SK-N-SH (cell line): ENCODE results near the gene SLC7A5. TPM values are rescaled to one million over a fixed set of nuclear protein-coding genes. Genes with fewer than 3 reads are reported as not detected.
A peak's percentile ranks its signal among the peaks of the same experiment; 100 is the strongest.

ENCODE experiments used
- CTCF ChIA-PET: fragments of 300-600, 350-600 bp; formaldehyde crosslinking; extraction: SDS; loops from one replicate; lab custom pipeline; 2021; lab: Yijun Ruan, JAX
- POLR2A ChIA-PET: fragments of 350-600 bp; sonication (Branson Sonifier 250); formaldehyde crosslinking; extraction: SDS; loops from one replicate; lab custom pipeline; 2020; ENCODE audit warnings: antibody characterized with exemption, inconsistent platforms; lab: Yijun Ruan, JAX
- DNase-seq: peaks from one replicate; pipeline ENCODE4 v3.0.0; 2012
- H2AFZ ChIP-seq: fragments of 200-600 bp; sonication (generic); 2 replicates; pipeline ENCODE4 v1.8.1; 2016; ENCODE audit warnings: antibody characterized with exemption, mild to moderate bottlenecking, low read depth
- H3F3A ChIP-seq: fragments of 200-600 bp; sonication (generic); replicated peaks from 2 replicates; pipeline ENCODE3; 2016; ENCODE audit warnings: antibody characterized with exemption, mild to moderate bottlenecking; ENCODE audit not compliant: insufficient read depth
- H3K27ac ChIP-seq, 2 experiments: fragments of 200-500 bp in 1 of 2; fragments of 200-600 bp in 1 of 2; sonication (Bioruptor generic) in 1 of 2; sonication (generic), shearing (Covaris generic) in 1 of 2; 2 replicates each; pipeline versions ENCODE4 v1.5.1 to v1.6.1; 2014 to 2016; ENCODE audit warnings: low read depth in 2 of 2, inconsistent platforms in 1 of 2, low read length in 1 of 2, mild to moderate bottlenecking in 1 of 2, mixed read lengths in 1 of 2
- H3K27me3 ChIP-seq: fragments of 200-600 bp; sonication (generic), shearing (Covaris generic); 2 replicates; pipeline ENCODE4 v1.6.1; 2016; ENCODE audit warnings: mixed run types; ENCODE audit not compliant: insufficient read depth
- H3K36me3 ChIP-seq, 2 experiments: fragments of 200-500 bp in 1 of 2; fragments of 200-600 bp in 1 of 2; sonication (Bioruptor generic) in 1 of 2; sonication (generic) in 1 of 2; replicated peaks in 1 of 2; 2 replicates each; pipeline versions ENCODE3 to v1.5.1; 2014 to 2016; ENCODE audit warnings: low read length in 1 of 2, mild to moderate bottlenecking in 1 of 2; ENCODE audit not compliant: insufficient read depth in 2 of 2, control insufficient read depth in 1 of 2
- H3K4me1 ChIP-seq, 2 experiments: fragments of 200-500 bp in 1 of 2; fragments of 200-600 bp in 1 of 2; sonication (Bioruptor generic) in 1 of 2; sonication (generic), shearing (Covaris generic) in 1 of 2; 2 replicates each; pipeline versions ENCODE4 v1.5.1 to v1.6.1; 2014 to 2016; ENCODE audit warnings: low read depth in 1 of 2, low read length in 1 of 2, mixed run types in 1 of 2; ENCODE audit not compliant: insufficient read depth in 2 of 2, control insufficient read depth in 1 of 2
- H3K4me2 ChIP-seq: fragments of 200-600 bp; sonication (generic), shearing (Covaris generic); 2 replicates; pipeline ENCODE4 v1.6.1; 2017; ENCODE audit warnings: mixed run types
- H3K4me3 ChIP-seq, 2 experiments: fragments of 200-500 bp in 1 of 2; fragments of 200-600 bp in 1 of 2; sonication (Bioruptor generic) in 1 of 2; sonication (generic), shearing (Covaris generic) in 1 of 2; 2 replicates each; pipeline versions ENCODE4 v1.5.1 to v1.8.1; 2014 to 2016; ENCODE audit warnings: low read depth in 2 of 2, inconsistent platforms in 1 of 2, low read length in 1 of 2, mild to moderate bottlenecking in 1 of 2, mixed read lengths in 1 of 2, moderate library complexity in 1 of 2
- H3K79me2 ChIP-seq: fragments of 200-600 bp; sonication (generic); 2 replicates; pipeline ENCODE4 v1.8.1; 2017; ENCODE audit warnings: mild to moderate bottlenecking; ENCODE audit not compliant: insufficient read depth
- H3K9ac ChIP-seq: fragments of 200-600 bp; sonication (generic); 2 replicates; pipeline ENCODE4 v1.6.1; 2017; ENCODE audit warnings: mixed run types
- H3K9me2 ChIP-seq: fragments of 200-600 bp; sonication (generic); 2 replicates; pipeline ENCODE4 v1.6.1; 2017; ENCODE audit warnings: mixed run types
- H3K9me3 ChIP-seq: fragments of 200-600 bp; sonication (generic); 2 replicates; pipeline ENCODE4 v1.6.1; 2017; ENCODE audit warnings: mixed run types, mild to moderate bottlenecking, moderate library complexity
- H4K20me1 ChIP-seq: fragments of 200-600 bp; sonication (generic); 2 replicates; pipeline ENCODE4 v1.6.1; 2017; ENCODE audit warnings: mild to moderate bottlenecking, mixed run types; ENCODE audit not compliant: insufficient read depth
- CHD2 ChIP-seq: fragments of 150-350 bp; IDR thresholded peaks from 2 replicates; pipeline ENCODE4 v1.6.1; 2018; ENCODE audit warnings: low read length; ENCODE audit not compliant: partially characterized antibody
- ELF1 ChIP-seq: IDR thresholded peaks from 2 replicates; pipeline ENCODE4 v1.4.0; 2012
- FOSL2 ChIP-seq: IDR thresholded peaks from 2 replicates; pipeline ENCODE4 v1.4.0; 2012; ENCODE audit warnings: low read depth, mild to moderate bottlenecking, moderate library complexity, borderline replicate concordance
- FOXM1 ChIP-seq: IDR thresholded peaks from 2 replicates; pipeline ENCODE4 v1.4.0; 2012; ENCODE audit warnings: low read depth, mild to moderate bottlenecking
- GABPA ChIP-seq: IDR thresholded peaks from 2 replicates; pipeline ENCODE4 v1.4.0; 2012; ENCODE audit warnings: low read depth, mild to moderate bottlenecking
- IRF3 ChIP-seq: fragments of 150-350 bp; IDR thresholded peaks from 2 replicates; pipeline ENCODE4 v1.6.1; 2016; ENCODE audit warnings: mild to moderate bottlenecking, low read depth, low read length
- JUND ChIP-seq: IDR thresholded peaks from 2 replicates; pipeline ENCODE4 v1.4.0; 2012
- MXI1 ChIP-seq: IDR thresholded peaks from 2 replicates; pipeline ENCODE4 v1.6.1; 2012; ENCODE audit warnings: mild to moderate bottlenecking, low read depth, low read length, improper control_type of control experiment
- POLR2AphosphoS5 ChIP-seq: IDR thresholded peaks from 2 replicates; pipeline ENCODE4 v1.6.1; 2012; ENCODE audit warnings: low read depth, low read length
- RAD21 ChIP-seq: IDR thresholded peaks from 2 replicates; pipeline ENCODE4 v1.6.1; 2012; ENCODE audit warnings: mild to moderate bottlenecking, low read length
- TCF12 ChIP-seq: IDR thresholded peaks from 2 replicates; pipeline ENCODE4 v1.4.0; 2012
- TEAD4 ChIP-seq: IDR thresholded peaks from 2 replicates; pipeline ENCODE4 v1.4.0; 2012; ENCODE audit warnings: mild to moderate bottlenecking, borderline replicate concordance; ENCODE audit not compliant: insufficient read depth
- YY1 ChIP-seq: IDR thresholded peaks from 2 replicates; pipeline ENCODE4 v1.4.0; 2012; ENCODE audit warnings: low read depth, mild to moderate bottlenecking
- WGBS: methylation state at CpG from one replicate; pipeline ENCODE4 v1.1.6; 2017; ENCODE audit warnings: low lambda C conversion rate; 5-methylcytosine and 5-hydroxymethylcytosine counted together
- polyA plus RNA-seq, 3 experiments: library from polyadenylated mRNA; depleted of rRNA; stranded (reverse); fragments of >200 nt; gene quantifications; 2 replicates each; pipeline ENCODE4 v1.2.3, GENCODE V29; 2012
- TF ChIP-seq, protein P1 (sequence below): IDR thresholded peaks from 2 replicates; pipeline ENCODE4 v1.4.0; 2012; ENCODE audit warnings: low read depth, borderline replicate concordance
- TF ChIP-seq, protein P2 (sequence below): IDR thresholded peaks from 2 replicates; pipeline ENCODE4 v1.4.0; 2012; ENCODE audit warnings: low read depth, borderline replicate concordance
- TF ChIP-seq, protein P3 (sequence below): IDR thresholded peaks from 2 replicates; pipeline ENCODE4; 2012
- TF ChIP-seq, protein P4 (sequence below): fragments of 200-600 bp; sonication (generic); IDR thresholded peaks from 2 replicates; pipeline ENCODE4 v1.6.1; 2017; ENCODE audit warnings: antibody characterized with exemption, mild to moderate bottlenecking, moderate library complexity
- TF ChIP-seq, protein P5 (sequence below): fragments of 150-350 bp; IDR thresholded peaks from 2 replicates; pipeline ENCODE4 v1.6.1; 2017; ENCODE audit warnings: antibody characterized with exemption, low read length, low read depth, borderline replicate concordance

SLC7A5 gene
- polyA plus RNA-seq, 1 of the 3 experiments (the other 2 are of a cell fraction): 15.1 TPM

DNA sequence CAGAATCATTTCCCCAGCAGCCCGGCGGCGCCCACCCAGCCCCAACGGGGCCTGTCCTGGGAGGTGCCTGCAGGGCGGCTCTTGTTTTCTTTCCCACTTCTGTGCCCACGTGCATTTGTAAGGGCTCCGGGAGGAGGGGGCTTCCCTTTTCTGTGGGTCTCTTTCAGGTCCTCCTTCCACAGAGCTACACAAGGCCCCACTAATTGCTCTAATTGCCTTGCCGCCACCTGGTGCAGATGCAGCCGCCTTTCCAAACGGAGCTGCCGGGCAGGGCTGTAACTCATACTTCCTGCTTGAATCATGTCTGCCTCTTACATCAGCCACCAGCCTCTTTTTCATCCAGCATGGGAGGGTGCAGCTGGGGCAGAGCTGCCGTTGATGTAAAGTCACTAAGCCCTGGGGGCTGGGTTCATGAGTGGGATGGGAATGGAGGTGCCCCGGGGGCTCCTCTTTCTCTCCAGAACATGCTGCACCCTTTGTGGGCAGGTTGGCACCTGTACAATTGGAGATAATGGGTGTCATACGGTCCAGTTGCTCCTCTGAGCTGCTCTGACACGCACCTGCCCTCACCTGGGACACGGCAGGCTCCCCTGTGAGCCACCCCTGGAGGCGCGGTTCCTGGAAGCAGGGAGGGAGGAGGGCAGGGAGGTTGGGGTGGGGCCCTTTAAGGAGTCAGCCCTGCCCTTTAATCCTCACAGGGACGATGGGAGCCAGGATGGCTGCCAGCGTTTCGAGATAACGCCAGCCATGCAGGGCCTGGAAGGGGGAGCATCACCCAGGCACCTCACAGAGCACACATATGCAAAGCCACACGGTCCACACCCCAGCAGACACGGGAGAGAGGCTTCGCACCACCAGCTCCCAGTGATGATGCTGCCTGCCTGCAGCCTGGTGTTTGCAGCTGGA is 62.4 kb downstream of the SLC7A5 start (continued):
- TF ChIP-seq RAD21: peak; percentile 8; the same call in 1 of the 2 replicates

- no peaks in the 10 kb centered on the region for H3K9me2 ChIP-seq
- H3K4me1 ChIP-seq: peaks cover 12 to 18% of the 10 kb centered on the region in 2 experiments; a peak in 2 of 4 replicates
- H3K9me3 ChIP-seq: no peaks in the 10 kb centered on the region
- H3F3A ChIP-seq: no peaks in the 10 kb centered on the region
- H2AFZ ChIP-seq: peak overlapping the region; percentile 90; the same call in 1 of the 2 replicates
- no peaks in the 10 kb centered on the region for H3K36me3 ChIP-seq
- no peak for TF ChIP-seq IRF3
- TF ChIP-seq, protein P1, sequence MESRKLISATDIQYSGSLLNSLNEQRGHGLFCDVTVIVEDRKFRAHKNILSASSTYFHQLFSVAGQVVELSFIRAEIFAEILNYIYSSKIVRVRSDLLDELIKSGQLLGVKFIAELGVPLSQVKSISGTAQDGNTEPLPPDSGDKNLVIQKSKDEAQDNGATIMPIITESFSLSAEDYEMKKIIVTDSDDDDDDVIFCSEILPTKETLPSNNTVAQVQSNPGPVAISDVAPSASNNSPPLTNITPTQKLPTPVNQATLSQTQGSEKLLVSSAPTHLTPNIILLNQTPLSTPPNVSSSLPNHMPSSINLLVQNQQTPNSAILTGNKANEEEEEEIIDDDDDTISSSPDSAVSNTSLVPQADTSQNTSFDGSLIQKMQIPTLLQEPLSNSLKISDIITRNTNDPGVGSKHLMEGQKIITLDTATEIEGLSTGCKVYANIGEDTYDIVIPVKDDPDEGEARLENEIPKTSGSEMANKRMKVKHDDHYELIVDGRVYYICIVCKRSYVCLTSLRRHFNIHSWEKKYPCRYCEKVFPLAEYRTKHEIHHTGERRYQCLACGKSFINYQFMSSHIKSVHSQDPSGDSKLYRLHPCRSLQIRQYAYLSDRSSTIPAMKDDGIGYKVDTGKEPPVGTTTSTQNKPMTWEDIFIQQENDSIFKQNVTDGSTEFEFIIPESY: no peak
- TF ChIP-seq, protein P2, sequence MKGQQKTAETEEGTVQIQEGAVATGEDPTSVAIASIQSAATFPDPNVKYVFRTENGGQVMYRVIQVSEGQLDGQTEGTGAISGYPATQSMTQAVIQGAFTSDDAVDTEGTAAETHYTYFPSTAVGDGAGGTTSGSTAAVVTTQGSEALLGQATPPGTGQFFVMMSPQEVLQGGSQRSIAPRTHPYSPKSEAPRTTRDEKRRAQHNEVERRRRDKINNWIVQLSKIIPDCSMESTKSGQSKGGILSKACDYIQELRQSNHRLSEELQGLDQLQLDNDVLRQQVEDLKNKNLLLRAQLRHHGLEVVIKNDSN: no peak
- TF ChIP-seq YY1: no peak
- TF ChIP-seq FOSL2: no peak
- TF ChIP-seq, protein P3, sequence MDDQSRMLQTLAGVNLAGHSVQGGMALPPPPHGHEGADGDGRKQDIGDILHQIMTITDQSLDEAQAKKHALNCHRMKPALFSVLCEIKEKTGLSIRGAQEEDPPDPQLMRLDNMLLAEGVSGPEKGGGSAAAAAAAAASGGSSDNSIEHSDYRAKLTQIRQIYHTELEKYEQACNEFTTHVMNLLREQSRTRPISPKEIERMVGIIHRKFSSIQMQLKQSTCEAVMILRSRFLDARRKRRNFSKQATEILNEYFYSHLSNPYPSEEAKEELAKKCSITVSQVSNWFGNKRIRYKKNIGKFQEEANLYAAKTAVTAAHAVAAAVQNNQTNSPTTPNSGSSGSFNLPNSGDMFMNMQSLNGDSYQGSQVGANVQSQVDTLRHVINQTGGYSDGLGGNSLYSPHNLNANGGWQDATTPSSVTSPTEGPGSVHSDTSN: no peak
- TF ChIP-seq RAD21: no peak
- TF ChIP-seq, protein P4, sequence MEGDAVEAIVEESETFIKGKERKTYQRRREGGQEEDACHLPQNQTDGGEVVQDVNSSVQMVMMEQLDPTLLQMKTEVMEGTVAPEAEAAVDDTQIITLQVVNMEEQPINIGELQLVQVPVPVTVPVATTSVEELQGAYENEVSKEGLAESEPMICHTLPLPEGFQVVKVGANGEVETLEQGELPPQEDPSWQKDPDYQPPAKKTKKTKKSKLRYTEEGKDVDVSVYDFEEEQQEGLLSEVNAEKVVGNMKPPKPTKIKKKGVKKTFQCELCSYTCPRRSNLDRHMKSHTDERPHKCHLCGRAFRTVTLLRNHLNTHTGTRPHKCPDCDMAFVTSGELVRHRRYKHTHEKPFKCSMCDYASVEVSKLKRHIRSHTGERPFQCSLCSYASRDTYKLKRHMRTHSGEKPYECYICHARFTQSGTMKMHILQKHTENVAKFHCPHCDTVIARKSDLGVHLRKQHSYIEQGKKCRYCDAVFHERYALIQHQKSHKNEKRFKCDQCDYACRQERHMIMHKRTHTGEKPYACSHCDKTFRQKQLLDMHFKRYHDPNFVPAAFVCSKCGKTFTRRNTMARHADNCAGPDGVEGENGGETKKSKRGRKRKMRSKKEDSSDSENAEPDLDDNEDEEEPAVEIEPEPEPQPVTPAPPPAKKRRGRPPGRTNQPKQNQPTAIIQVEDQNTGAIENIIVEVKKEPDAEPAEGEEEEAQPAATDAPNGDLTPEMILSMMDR: no peak
- no peak for TF ChIP-seq JUND
- no peak for TF ChIP-seq MXI1
- no peak for TF ChIP-seq TEAD4
- TF ChIP-seq POLR2AphosphoS5: no peak
- TF ChIP-seq ELF1: no peak
- TF ChIP-seq TCF12: no peak
- TF ChIP-seq, protein P5, sequence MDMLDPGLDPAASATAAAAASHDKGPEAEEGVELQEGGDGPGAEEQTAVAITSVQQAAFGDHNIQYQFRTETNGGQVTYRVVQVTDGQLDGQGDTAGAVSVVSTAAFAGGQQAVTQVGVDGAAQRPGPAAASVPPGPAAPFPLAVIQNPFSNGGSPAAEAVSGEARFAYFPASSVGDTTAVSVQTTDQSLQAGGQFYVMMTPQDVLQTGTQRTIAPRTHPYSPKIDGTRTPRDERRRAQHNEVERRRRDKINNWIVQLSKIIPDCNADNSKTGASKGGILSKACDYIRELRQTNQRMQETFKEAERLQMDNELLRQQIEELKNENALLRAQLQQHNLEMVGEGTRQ: no peak
- no peak for TF ChIP-seq CHD2
- TF ChIP-seq GABPA: no peak
- TF ChIP-seq FOXM1: no peak
- POLR2A ChIA-PET: interaction anchor here (0.7 to 2.2 kb wide), 10 partner anchors 15 to 202 kb away, joined by 3 to 15 read pairs (median 7); partner anchors contain the start of gene SLC7A5
- H3K4me3 ChIP-seq: peak overlapping the region; percentile 10 to 21; a peak in 2 of 4 replicates
- CTCF ChIA-PET: interaction anchor here (1.3 to 13.2 kb wide), 9 partner anchors 15 to 65 kb away, joined by 3 to 113 read pairs (median 6); no protein-coding TSS in a partner anchor
- H4K20me1 ChIP-seq: no peaks in the 10 kb centered on the region
- DNase-seq: no peak
- 65% methylated on average over 13 of the region's 16 CpGs for WGBS
- peak overlapping the region; percentile 49 to 94; a peak in 2 of 4 replicates for H3K27ac ChIP-seq
- H3K4me2 ChIP-seq: peak overlapping the region; percentile 80
- H3K9ac ChIP-seq: peak overlapping the region; percentile 49; the same call in 1 of the 2 replicates
- no peaks in the 10 kb centered on the region for H3K27me3 ChIP-seq
- H3K79me2 ChIP-seq: no peaks in the 10 kb centered on the region
Measured at GRCh38 chr16:87806261-87806640, 63.1 kb downstream of the SLC7A5 start.
